HG03025 (cell line): ENCODE measurements around the gene QSOX1.
A peak's percentile ranks its signal among the peaks of the same experiment; 100 is the strongest.

Source experiments
- ATAC-seq: cut with Tn5 transposase; IDR thresholded peaks from one replicate; pipeline ENCODE4 v1.9.1; 2021; ENCODE audit warnings: mild to moderate bottlenecking, moderate library complexity; ENCODE audit not compliant: unreplicated experiment, low FRiP score

QSOX1 gene

DNA sequence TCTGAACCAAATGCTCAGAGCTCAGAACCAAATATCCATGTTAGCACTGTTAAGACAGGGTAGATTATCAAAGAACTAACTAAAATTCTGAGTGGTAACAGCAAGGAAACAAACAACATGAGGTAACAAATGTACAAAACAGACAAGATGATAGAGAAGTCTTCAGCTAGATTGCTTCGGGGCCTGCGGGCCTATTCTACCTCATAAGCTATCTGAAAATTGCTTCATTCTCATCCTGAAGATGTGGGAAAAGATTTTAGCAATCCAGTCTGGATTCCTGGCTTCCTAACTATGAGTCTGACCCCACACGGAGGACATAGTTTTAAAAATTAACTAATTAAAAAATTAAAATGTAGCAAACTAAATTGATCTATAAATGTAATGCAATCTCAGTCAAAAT lies 9.2 kb upstream of the QSOX1 start:
- no peak for ATAC-seq

DNA sequence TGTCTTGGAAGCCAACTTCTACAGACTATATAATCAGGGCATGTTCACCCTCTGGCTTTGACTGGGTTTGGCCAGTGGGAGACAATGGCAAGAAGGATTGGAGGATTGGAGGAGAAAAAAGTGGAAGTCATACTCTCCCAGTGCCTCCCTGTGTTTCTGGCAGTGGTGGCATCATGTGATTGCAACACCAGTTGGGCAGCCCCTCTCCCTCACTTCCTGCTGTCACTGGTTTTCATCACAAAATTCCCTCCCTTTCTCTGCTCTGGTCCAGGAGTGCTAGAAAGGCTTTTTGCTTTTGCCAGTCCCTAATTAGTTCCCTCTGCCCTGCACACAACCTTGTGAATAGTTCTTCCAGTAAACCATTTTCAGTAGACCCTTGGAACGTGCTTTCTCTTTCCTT lies 3.7 kb upstream of the QSOX1 start:
- no peak for ATAC-seq

DNA sequence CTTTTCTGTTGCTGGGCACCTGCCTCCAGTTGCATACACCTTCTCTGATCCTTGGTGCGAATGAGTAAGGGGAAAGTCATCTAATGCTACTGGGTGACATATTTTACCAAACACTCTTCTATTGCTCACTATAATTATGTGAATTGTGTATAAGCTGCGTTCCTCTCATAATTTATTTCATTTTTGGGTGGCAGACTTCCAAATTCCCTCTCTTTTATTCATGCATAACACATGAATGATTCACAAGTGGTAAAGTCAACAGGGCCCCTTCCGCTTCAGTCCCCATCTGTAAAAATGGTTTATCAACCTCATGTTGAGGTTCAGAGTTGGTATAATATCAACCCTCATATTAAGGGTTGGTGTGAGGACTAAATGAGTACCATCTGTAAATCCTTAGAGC lies 3.2 kb upstream of the QSOX1 start:
- no peak for ATAC-seq

- ATAC-seq, result no peak
Observed at GRCh38 chr1:180152588-180152987, 2.1 kb upstream of the QSOX1 start.

- ATAC-seq, result no peak
Observed at GRCh38 chr1:180153032-180153431, 1.6 kb upstream of the QSOX1 start.

GRCh38 chr1:180154003-180154324 lies 705 bp upstream of the QSOX1 start:
- ATAC-seq, result peak; percentile 3

GRCh38 chr1:180155182-180155682 lies 563 bp downstream of the QSOX1 start:
- ATAC-seq, result no peak

GRCh38 chr1:180156201-180156600 lies 1.5 kb downstream of the QSOX1 start:
- no peak for ATAC-seq

DNA sequence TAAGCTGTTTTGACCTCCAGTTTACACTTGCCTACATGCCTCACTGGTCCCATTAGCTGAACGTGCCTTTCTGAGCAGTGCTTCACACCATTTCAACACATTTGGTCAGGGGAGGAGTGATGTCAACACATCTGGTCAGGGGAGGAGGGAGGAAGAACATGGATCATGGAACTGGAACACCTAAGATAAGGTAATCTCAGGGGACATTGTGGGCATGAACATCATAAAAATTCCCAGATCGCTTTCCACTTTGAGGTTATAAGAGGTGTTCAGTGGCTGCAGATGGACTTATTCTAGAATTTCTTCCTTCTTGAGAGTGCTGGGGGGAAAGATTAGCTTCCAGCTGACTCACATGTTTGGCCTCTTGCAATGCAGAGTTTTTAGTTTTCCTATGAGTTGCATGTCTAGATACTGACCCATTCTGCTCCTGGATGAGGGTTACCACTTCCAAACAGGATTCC lies 2.0 kb downstream of the QSOX1 start:
- no peak for ATAC-seq

DNA sequence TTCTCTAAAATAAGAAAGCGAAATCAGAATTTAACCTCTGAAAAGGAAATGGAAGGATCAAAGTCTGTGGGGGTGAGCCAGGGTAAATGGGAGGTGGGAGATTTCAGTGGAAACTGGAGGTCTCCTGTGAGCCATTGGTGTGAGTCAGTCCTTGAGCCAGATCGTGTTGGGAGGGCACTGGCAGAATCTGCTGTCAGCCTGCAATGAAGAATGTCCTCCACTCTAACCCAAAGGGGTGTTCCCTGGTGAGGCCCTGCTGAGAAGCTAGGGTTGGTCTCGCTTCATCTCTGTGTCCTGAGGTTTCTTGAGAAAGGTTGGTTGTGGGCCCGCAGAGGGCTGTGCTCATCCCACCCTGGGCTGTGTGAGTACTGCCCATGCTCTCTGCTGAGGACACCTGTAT lies 2.4 kb downstream of the QSOX1 start:
- ATAC-seq, result no peak

DNA sequence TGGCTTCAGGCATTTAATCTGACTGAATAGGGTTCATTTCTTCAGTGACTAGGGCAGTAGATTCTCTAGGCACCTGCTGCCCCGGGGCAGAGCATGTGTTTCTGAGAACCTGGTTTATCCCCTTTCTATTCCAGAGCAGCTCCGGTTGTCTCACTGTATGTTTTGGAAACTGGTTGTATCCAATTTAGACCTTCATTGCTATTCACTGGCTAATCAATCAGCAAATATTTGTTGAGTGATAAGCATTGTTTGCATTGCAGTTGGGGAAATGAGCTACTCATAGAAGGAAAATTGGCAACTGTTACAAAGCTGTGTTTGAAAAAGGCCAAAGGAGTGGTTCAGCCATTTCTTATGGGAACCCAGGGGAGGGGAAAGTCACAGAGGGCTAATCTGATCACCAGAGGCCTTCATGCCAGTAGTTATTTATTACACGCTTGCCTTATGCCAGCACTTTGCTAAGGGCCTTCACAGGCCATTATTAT lies 2.9 kb downstream of the QSOX1 start:
- ATAC-seq, result no peak

DNA sequence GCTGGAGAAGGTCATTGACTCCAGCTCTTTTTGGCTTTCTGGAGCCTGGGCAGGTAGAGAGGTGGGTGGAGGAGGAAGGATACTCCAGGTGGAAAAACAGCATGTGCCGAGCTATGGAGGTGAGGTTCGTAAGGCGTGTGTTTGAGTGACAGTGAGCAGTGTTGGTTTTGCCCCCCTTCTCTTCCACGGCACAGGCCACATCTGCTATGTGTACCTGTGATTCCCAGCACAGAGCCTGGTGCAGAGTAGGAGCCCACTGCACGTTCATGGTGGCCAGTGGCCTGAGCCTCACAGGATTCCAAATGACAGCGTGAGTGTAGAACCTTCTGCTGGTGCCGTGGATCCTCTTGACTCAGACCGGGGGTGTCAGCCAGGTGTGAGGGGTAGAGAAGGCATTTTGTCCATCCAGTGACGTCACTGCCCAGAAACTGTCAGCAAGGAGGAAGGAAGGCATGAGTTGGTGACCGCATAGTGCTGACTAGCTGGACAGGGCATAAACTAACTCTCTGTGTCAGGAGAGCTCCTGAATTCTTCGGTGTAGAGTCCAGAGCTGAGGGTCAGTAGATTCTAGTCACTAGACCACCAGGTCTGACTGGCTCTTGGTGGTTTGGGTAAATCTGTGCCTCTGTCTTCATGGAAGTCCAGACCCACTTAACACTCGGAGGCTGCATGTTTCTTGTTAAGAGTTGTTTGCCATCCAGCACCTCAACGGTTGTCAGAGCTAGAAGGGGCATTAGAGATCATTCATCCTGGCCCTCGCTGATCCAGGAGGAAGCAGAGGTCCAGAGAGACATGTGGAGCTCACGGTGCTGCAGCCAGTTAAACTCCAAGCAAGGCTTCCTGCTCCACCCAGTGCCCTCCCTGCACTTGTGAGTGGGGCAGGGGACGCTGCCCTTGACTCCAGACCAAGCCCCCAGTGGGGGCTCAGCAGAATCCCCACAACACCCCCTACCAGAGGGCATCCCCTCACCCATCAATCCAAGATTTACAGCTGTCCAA lies 3.8 kb downstream of the QSOX1 start:
- no peak for ATAC-seq

DNA sequence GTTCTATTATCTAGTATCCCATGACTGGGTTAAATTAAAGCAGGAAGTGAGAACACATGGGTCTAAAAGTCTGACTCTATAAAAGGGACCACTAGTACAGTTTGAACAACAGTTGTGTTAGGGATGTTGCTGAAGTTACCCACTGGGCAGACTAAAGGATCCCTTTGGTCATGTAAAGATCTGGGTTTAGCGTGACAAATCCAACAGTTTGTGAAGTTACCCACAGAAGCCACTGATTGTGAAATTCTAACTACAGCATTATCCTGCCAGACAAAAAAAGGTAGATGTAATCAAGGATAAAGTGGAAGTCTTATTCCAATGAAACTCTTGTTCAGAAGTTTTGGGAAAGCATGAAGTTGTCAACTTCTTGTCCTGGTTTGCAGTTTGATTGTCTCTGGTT lies 5.7 kb downstream of the QSOX1 start:
- no peak for ATAC-seq

- ATAC-seq, result no peak
Observed at GRCh38 chr1:180163041-180163440, 8.4 kb downstream of the QSOX1 start.

GRCh38 chr1:180165096-180165495 lies 10.4 kb downstream of the QSOX1 start:
- ATAC-seq, result no peak

DNA sequence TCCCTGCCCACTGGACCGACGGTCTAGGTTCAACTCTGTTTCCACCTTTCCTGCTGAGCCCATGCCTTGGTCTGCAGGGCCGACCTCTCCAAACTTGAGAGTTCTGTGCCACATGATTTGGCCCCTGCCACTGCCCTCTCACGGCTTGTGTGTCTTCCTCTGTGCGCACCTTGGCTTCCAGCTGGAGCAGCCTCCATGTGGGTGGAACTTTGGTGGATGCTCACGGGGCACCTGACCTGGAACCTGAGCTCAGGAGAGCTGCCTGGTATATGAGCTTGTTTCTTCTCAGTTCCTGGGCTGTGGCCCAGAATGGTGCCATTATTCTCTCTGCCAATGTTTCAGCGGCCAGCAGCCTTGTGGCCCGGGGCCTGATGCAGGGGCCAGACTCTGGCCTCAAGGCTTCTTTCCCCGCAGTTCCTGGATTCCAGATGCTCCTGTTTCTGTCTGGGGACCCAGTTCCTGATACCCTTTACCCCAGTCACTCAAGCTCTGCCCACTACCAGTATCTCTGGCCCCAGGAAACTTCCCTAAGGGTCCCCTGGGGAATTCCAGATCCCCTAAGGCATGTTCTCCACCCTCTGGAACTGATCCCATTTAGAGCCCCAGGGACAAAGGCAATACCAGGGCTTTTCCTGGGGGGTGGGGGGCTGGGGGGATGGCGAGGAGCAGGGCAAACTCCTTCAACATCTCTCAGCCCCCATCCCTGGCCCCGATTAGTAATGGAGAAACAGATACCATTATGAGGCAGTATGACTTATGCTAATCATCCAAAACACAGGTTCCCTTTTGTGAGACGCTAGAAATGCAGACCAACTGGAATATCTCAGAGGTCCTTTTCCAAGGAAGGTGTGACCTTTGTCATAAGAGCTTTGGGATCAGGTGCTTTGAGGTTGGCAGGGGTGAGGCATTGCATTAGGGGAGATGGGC lies 11.1 kb downstream of the QSOX1 start:
- no peak for ATAC-seq

- ATAC-seq, result no peak
Observed at GRCh38 chr1:180166436-180166800, 11.7 kb downstream of the QSOX1 start.

DNA sequence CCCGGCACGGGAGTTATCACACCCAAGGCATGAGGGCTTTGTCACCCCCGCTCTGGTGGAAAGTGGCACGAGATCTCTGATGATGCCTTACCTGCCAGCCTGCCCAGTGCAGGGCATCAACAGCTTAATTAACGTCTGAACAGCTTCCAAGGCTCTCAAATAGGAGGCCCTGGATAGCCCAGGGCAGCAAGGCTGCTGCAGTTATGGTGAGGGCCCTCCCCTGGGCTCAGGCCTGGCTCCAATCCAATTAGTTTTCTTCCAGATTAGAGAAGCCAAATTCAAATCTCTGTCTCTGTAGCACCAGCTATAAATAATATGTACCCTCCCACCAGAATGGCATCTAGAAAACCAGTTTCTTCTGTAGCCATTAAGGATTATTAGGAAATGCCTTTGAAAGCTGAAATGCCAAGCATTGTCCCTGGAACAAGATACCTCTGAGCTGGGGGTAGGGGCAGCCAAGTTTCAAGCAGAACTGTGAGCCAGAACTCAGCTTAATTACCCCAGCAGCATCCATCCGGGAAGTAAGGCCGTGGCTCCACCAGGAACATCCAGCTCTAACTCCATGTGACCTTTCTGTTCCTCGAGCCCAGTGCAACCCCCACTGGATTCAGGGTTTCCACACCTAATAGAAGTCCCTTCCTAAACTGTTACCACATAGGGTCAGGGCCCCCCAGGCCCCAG lies 12.5 kb downstream of the QSOX1 start:
- ATAC-seq, result no peak

GRCh38 chr1:180167721-180168467 lies 13.2 kb downstream of the QSOX1 start:
- no peak for ATAC-seq
